NCI-H2081 (cell line): ENCODE measurements around the gene RAI14.
A peak's percentile ranks its signal among the peaks of the same experiment; 100 is the strongest.

Source experiments
- DNase-seq, 2 experiments: peaks; one replicate each; lab custom pipeline; 2025; lab: John Stamatoyannopoulos, UW

The RAI14 gene

DNA sequence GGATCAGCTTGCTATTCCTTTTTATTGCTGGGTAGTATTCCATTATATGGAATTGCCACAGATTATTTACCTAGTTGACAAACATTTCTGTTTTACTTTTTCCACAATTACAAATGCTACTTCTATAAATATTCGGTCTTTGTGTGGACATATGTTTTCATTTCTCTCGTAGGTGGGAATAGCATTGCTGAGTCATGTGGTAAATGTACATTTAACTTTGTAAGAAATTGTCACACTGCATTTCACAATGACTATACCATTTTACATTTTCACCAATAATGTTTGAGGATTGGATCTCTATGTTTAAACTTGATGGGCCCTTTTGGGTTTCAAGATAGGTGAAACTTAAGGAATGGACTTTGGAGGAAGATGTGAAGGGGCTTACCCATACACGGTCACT, 19.7 kb downstream of the RAI14 start:
- no peak for DNase-seq

DNA sequence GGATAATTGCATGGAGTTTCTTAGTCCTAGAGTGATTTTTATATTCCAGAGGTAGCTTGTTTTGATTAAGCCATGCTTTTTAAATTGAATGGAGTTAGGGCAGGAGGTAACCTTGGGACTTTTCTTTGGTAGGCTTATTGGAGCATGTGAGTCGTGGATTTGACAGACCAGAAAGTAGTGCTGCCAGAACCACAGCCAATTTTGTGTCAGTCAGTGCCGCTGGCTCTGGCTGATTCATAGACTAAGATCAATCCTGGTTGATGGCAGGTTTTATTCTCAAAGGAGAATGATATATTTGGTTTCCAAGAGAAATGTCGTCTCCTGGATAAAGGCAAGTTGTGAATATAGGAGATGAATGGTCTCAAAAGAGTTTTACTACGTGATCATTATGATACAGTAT, 20.3 kb downstream of the RAI14 start:
- no peak for DNase-seq

DNA sequence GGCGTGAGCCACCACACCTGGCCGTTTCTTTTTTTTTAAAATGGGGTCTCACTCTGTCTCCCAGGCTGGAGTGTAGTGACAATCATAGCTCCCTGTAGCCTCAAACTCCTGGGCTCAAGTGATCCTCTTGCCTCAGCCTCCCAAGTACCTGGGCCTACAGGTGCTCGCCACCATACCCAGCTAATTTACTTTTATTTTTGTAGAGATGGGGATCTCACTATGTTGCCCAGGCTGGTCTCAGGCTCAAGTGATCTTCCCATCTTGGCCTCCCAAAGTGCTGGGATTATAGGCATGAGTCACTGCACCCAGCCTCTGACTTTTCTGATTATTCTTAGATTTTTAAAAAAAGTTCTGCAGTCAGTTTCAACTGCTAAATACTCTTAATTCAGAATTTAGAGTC, 21.3 kb downstream of the RAI14 start:
- no peak for DNase-seq

DNA sequence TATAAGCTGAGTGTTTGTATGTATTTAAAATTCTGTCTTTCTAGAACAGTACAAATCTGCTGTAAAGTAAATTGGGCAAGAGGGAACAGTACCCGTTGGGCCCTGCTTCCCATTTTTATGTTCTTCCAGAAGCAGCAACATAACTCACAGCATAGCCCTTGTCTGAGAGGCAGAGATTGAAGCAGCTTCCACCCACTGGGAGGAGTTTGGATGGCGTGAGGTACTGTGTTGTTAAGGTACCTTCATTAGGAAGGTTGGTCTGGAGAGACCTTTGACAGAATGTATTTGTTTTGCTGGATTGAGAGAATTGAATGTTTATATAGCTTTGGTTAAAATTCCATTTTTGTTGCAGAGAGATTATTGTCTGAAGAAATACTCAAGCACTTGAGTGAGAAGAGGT, 24.8 kb downstream of the RAI14 start:
- no peak for DNase-seq

DNA sequence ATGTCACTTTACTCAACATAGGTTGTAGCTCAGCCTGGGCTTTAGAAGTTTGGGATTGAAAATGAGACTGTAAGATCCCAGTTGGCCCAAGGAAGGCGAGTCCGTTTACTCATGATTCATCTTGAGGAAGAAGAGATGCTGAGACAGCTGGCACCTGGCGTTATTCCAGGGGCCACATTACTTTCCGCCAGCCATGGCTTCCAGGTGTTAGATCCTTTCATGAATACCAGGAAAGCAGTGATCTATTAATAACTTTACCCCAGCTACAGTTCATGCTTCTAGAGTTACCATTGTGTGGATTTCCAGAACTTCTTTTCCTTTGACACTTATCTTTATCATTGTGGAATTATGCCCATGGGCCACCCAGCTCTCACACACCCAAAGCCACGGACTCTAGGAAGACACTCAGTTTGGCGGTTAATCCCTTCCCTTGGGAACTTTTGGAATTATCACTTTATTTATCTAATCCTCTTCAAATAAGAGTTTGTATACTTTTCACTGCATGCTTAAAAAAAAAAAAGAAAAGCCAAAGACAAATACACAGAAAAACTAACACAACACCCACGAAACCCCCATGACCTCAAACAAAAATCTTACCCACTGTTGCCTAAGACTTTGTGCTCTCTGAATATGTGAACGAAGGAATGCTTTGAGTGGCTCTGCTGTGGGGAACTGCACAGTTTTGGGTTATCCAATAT, 26.9 kb downstream of the RAI14 start:
- DNase-seq, result peak in 1 of 2 experiments; percentile 43

DNA sequence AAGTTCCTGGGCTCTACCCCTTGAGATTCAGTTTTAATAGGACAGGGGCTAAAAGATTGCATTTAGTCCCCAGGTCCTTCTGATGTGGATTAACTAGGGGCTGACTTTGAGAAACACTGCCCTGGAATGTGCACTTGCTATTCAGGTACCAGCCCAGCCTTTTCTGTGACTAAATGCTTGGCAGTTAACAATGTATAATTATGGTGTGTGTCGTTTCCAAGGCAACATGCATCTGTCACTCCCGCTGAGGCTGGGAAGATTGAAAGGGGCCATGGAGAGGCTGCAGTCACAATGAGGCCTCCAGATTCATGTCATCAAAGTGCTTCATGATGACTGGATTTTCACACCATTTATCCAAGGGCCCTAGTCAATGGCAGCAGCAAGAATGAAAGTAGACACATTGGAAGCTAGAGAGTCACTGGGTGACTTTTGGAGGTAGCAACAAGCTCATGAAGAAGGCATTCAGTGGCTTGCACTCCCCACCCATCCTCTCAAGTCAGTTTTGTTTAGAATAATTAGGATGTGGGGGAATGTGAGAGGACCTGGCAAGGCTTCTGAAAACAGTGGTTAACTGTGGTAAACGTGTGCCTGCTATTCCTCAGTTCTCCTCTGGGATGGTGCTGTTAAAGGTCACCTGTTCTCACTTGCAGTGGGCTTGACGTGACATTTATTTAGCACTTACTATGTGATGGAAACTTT, 28.3 kb downstream of the RAI14 start:
- DNase-seq, result peak; percentile 90 to 93

DNA sequence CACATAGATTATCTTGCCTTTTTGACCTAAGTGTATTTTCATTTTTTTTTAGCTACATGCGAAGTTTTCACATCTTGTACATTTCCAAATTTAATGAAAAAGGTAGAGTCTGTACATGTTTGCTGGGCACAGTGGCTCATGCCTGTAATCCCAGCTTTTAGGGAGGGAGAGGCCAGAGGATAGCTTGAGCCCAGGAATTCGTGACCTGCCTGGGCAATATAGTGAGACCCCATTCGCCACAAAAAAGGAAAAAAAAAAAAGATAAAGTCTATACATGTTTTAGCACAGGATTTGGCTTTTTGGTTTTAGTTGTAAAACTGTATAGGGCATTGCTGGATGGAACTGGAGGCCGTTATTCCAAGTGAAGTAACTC, 28.8 kb downstream of the RAI14 start:
- DNase-seq, result no peak

DNA sequence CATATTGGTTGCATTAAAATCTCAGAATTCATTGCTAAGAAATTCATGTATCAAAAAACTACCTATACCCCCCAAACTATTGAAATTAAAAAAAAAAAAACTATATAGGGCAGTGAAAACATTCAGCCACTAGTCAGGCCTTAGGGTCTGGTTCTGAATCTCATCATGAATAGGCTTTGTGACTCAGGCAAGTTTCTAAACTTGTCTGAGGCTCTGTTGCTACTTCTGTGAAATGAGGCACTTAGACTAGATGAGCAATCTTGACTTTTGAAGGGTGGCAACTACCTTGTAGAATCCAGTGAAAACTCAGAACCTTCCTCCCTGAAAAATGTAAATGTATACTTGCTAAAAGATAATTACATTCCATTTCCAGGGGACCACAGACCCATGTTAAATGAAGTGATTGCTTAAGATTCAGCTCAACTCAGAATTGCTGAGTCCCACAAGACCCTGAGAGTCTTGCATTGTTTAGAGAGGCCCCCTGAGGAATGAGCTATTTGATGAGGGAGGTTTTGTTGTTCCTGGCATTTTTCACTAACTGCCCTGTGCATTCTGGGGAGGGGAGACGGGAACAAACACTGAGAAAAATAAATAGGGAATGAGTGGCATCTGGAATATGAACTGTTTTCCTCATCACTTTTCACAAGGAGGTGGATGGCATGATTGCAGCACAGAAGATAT, 29.5 kb downstream of the RAI14 start:
- DNase-seq, result no peak

DNA sequence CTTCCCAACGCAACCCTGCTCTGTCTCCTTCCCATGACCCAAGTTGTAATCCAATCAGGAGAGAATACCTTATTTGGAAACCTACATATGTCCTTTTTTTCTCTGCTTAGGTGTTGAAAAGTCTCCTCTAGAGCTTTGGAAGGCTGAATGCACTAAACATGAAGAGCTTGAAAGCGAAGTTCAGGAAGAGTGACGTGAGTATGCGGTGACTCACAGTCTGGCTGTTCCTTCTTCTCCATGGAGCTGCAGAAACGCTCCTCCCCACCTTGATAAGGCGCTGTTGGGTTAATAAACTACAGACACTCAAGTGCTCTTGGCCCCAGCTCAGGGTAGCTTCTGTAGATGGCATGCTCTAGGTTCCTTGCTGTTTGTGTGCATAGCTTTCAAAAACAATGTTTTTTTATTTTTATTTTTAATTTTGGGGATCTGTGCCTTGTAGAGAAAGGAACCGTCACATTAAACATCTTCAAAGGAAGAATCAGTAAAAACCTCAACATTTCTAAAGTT, 30.7 kb downstream of the RAI14 start:
- DNase-seq, result no peak

DNA sequence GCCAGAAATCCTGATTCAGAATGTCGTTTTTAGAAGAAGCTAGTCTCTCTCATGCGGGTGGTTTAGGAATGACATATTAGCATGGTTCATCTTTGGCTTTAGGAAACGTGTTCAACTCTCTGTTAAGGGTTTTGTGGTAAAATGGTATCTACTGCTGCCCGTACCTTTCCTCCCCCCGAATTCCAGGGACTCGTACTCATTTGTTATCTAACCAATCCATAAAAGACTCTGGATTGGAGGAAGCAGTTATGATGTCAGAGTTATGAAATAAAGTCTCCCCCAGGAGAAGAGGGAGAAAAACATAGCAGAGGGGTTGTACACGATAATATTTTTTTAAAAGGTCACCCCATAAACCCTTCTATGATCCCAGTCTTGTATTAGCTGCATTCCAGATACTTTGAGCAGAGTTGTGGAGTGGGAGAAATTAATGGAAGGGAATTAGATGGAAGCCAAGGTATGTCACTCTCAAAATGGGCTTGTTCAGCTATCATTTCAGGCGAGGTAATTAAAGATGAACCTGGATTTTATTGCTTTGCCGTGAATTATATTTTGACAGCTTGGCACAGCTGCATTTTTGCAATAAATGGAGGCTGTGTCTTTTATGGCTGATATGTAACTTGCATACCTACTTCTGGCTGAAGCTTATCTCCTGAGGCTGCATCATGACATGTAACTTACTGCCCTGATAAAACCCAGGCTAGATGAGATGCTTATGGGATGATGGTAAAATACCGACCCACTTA, 31.3 kb downstream of the RAI14 start:
- DNase-seq, result no peak

DNA sequence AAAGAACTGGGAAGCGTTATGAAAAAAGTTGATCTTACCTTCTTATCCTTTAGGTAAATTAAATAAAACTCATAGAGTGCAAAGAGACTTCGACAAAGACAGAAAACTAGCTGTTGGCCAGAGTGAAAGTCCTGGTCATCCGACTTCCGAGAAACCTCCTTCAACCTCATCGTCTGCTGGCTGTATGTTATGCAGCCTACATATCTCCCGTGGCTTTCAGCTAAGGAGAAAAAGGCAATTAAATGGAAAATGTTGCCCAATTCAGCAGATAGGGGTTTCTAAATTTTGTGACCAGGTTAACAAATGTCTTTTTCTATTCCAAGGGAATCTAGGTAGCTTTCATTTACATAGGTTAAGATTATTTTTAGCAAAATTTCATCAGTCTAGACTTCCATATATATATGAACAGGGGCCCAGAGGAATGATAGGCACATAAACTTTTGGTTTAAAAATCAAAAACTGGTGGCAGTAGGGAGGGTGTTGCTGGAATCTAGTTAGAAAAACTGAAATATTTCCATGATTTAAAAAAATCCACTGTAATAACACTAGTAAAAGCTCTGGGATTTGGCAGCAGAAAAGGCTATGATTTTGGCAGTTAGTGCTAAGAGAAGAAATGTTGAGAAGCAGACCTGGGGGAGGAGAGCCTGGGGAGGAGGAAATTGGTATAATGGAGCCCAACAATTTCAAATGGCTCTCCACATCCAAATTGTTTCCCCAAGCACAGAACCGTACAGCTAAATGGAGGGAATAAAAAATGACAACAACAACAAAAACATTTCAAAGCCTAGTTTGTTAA, 32.1 kb downstream of the RAI14 start:
- DNase-seq, result no peak

DNA sequence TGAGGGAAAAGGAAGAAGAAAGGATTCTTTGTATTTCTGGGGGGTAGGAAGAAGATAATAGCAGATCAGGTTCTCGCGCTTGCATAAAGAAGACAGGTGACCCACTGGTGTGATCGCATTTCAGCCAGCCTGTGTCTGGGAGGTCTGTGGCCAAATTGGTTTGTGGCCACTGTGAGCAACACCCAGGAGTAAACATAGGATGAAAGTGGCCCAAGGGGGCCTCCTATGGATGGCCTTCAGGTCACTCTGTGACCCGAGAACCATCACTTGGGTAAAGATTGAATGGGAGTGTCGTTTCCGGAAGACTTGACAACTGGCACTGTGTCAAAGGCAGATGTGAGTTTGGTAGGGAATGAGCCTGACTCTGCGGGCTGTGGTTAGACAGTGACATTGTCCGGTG, 34.2 kb downstream of the RAI14 start:
- DNase-seq, result no peak

DNA sequence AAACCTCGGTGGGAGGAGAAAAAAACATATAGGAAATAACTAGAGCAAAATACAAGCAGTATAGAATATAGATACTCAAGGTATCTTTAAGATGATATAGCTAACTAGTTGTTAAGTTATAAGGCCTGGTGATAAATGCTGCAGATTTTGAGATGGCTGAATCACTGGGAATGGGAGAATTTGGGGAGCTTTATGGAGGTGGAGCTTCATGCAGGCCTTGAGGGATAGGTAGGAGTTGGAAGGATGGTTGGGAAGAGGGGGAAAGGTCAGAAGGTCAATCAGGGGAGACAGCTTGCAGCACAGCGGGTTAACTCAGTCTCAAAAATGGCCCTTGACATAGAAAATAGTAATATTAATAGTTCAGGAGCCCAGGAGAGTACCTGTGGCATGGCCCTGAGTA, 34.8 kb downstream of the RAI14 start:
- DNase-seq, result no peak

DNA sequence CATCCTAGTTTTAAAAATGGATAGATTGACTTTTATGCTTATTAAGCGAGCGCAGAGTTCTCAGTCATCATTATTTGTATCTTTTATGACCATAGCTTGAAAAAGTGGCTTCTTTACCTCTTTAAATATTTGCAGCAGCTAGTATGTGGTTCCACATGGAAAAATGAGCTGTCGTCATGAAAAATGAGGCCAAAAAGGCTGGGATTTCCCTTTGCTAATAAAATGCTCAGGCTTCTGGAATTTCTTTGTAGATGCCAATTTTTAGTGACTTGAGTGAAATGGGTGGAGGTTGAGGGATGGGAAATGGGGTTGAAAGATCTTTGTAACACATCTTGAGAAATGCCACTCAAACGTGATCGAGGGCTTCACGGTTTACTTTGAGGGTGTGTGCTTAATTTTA, 35.2 kb downstream of the RAI14 start:
- no peak for DNase-seq

DNA sequence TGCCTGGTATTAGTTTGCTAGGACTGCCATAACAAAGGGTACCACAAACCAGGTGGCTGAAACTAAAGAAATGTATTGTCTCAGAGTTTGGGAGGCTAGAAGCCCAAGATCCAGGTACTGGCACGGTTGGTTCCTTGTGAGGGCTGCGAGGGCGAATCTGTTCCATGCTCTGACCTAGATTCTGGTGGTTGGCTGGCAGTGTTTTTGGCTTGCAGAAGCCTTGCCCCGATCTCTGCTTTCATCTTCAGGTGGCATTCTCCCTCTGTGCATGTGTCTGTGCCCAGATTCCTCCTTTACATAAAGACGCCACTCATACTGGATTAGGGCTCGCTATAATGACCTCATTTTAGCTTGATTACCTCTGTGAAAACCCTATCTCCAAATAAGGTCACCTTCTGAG, 36.7 kb downstream of the RAI14 start:
- no peak for DNase-seq

DNA sequence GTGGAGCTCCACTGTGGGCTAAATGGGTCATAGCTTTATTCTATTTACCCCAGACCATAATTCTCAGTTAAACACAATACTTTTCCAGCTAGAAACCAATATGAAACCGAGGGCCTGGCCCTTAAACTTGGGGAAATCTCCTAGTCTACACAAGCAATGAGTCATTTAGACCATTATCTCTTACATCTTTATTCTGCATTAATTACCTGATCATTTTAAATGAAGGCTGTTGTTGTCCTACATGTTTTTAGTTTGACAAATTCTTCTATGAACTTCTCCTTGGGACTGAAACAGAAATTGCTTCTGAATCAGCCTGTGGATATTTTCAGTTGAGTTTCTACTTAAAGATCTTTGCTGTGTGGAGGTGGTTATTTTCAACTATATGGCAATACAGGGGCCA, 37.9 kb downstream of the RAI14 start:
- DNase-seq, result no peak

DNA sequence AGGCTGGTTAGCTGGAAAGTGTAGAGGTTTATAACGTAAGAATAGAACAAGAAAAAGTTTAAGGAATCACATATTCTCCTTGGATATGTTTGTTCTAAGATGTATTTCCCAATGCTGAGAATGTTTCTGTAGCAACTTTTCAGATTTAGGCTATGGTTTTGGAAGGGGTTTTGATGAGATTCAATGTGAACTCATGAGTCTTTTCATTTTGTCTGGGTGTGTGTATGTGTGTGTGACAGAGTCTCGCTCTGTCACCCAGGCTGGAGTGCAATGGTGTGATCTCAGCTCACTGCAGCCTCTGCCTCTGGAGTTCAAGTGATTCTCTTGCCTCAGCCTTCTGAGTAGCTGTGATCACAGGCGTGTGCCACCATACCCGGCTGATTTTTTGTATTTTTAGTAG, 38.6 kb downstream of the RAI14 start:
- no peak for DNase-seq

DNA sequence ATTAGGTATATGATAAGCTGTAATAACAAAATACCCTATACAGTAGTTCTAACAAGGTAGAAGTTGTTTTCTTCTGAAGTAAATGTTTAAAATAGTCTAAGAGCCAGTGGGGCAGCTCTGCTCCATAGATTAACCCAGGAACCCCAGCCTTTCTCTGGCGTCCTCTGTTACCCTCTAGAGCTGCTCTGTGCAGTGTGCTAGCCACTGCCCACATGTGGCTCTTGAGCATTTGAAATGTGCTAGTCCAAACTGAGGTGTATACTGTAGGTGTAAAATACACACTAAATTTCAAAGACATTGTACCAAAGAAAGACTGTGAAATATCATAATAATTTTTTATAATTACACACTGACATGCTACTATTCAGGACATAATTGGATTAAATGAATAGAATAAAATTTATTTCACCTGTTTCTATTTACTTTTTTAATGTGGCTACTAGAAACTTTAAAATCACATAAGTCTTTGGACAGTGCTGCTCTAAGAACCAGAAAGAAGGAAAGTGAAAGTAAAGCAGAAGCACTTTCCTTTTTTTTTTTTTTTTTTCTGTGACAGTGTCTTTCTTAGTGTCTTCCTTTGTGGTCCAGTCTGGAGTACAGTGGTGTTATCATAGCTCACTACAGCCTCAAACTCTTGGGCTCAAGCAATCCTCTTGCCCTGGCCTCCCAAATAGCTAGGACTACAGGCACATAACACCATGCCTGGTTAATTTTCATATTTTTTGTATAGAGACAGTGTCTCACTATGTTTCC, 39.3 kb downstream of the RAI14 start:
- no peak for DNase-seq

DNA sequence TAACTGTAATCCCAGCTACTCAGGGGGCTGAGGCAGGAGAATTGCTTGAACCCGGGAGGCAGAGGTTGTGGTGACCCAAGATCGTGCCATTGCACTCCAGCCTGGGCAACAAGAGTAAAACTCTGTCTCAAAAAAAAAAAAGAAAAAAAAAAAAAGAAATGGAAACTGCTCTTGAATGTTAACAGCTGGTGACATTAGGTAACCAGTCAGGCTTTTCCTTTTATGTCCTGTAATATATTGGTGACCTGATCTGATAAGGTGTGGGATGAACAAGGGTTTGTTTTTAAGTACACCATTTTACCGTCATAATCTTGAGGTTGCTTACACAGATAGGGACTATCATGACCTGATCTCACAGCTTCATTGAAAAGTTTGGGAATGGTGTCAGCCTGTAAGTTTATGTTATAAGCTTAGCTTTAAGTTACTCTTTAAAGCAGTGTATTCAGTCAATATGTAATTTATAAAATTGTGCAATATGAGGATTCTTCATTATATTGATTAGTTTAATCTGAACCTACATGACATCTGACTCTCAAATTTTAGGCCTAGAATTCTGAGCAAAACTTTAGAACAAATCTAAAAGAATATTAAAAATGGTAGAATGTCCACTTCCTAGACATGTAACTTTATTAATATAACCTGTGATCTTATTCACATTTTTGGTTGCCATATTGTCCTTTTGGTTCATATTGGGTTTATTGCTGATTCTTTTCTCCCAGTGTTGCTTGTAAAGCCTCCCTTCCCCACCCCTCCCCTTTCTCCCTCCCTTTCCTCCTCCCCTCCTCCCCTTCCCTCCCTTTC, 41.4 kb downstream of the RAI14 start:
- DNase-seq, result no peak

DNA sequence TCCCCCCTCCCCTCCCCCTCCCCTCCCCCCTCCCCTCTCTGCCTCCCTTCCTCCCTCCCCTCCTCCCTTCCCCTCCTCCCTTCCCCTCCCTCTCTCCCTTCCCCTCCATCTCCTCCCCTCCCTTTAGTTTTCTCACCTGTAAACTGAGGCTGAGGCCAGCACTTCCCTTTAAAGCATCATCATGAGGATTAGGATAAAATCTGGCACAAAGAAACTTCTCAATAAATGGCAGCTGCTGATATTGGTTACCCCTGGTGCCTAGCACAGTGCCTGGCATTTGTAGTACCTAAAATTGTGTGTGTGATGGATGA, 41.9 kb downstream of the RAI14 start:
- no peak for DNase-seq
